Breast epithelium (tissue), 4 donors: Measurements from ENCODE around the gene DNAJB5. TPM values are rescaled to one million over a fixed set of nuclear protein-coding genes. Genes with fewer than 3 reads are reported as not detected.
A peak's percentile ranks its signal among the peaks of the same experiment; 100 is the strongest.

ENCODE experiments used
- DNase-seq, 2 donors: peaks; one replicate each; pipeline ENCODE4 v3.0.0-alpha.2; 2019; ENCODE audit warnings: low spot score in 2 of 2
- H3K27ac ChIP-seq, 2 donors: fragments of 200-600 bp; sonication (generic) in 1 of 2; one replicate each; pipeline ENCODE4 v1.5.1; 2016 to 2019; ENCODE audit warnings: mild to moderate bottlenecking in 1 of 2
- H3K27me3 ChIP-seq, 2 donors: fragments of 200-600 bp; sonication (generic) in 1 of 2; one replicate each; pipeline versions ENCODE4 v1.5.1 to v1.6.0; 2017 to 2019; ENCODE audit warnings: control low read depth in 1 of 2, mild to moderate bottlenecking in 1 of 2
- H3K36me3 ChIP-seq: fragments of 200-600 bp; one replicate; pipeline ENCODE4 v1.5.1; 2019
- H3K4me1 ChIP-seq, 2 donors: fragments of 200-600 bp; sonication (generic); one replicate each; pipeline ENCODE4 v1.5.1; 2016 to 2019; ENCODE audit warnings: control low read depth in 1 of 2
- H3K4me3 ChIP-seq, 3 donors: fragments of 200-600 bp; sonication (generic); 1 replicate in 2 of 3; 2 replicates in 1 of 3; pipeline ENCODE4 v1.5.1; 2016 to 2019; ENCODE audit warnings: mild to moderate bottlenecking in 3 of 3, moderate library complexity in 2 of 3
- H3K9me3 ChIP-seq, 2 donors: fragments of 200-600 bp; sonication (generic) in 1 of 2; one replicate each; pipeline ENCODE4 v1.5.1; 2016 to 2019; ENCODE audit warnings: control low read depth in 1 of 2
- CTCF ChIP-seq, 3 donors: fragments of 450-650 bp; IDR thresholded peaks; one replicate each; pipeline ENCODE4 v1.5.1; 2016 to 2017; ENCODE audit warnings: antibody characterized with exemption in 3 of 3, mild to moderate bottlenecking in 3 of 3, moderate library complexity in 3 of 3
- POLR2A ChIP-seq: fragments of 450-650 bp; IDR thresholded peaks from one replicate; pipeline ENCODE4 v1.6.1; 2016; ENCODE audit warnings: antibody characterized with exemption, mild to moderate bottlenecking, moderate library complexity
- POLR2AphosphoS5 ChIP-seq, 3 donors: sonication (generic); formaldehyde crosslinking; IDR thresholded peaks; one replicate each; pipeline ENCODE4 v1.6.1; 2017; ENCODE audit warnings: antibody characterized with exemption in 3 of 3
- intact Hi-C: fragments of 100-400 bp; cut with DNase I; formaldehyde crosslinking; loops from one replicate; pipeline ENCODE4 v1.15.1; 2023; ENCODE audit warnings: low total_unique reads
- total RNA-seq, 3 donors: library from RNA; depleted of rRNA; stranded (reverse); fragments of >200 nt; gene quantifications; one replicate each; pipeline ENCODE4 v1.1.0, GENCODE V29; 2016

Gene DNAJB5
- total RNA-seq, 3 donors from 2014 or later = 5.4 to 9.0 (median 6.9) TPM

GRCh38 chr9:34994260-34994899, 4.8 kb downstream of the DNAJB5 start:
- Histone ChIP-seq H3K4me3 (no peak overlapping the region), H3K9me3 (no peaks in the 10 kb centered on the region), H3K27ac (peak overlapping the region; percentile 78 to 95), H3K4me1 (peaks cover 0 to 3% of the 10 kb centered on the region in 2 donors), H3K27me3 (no peaks in the 10 kb centered on the region), H3K36me3 (no peaks in the 10 kb centered on the region)
- intact Hi-C loops = no loop called here
- DNase-seq = no peak
- no peak for TF ChIP-seq POLR2A
- peak in 2 of 3 donors; percentile 44 to 48 for TF ChIP-seq CTCF (IDR thresholded peaks at IDR 0.05)

- no peak for TF ChIP-seq POLR2AphosphoS5 (IDR thresholded peaks at IDR 0.05)
- TF ChIP-seq POLR2A = no peak
- no peak for TF ChIP-seq CTCF (IDR thresholded peaks at IDR 0.05)
- DNase-seq = no peak
- Histone ChIP-seq H3K4me3 (no peak overlapping the region), H3K9me3 (no peaks in the 10 kb centered on the region), H3K27me3 (no peaks in the 10 kb centered on the region), H3K4me1 (peaks cover 0 to 3% of the 10 kb centered on the region in 2 donors), H3K36me3 (no peaks in the 10 kb centered on the region), H3K27ac (peak overlapping the region; percentile 78 to 95)
- intact Hi-C loops = no loop called here
Observed at GRCh38 chr9:34994900-34995669, 5.5 kb downstream of the DNAJB5 start.

DNA sequence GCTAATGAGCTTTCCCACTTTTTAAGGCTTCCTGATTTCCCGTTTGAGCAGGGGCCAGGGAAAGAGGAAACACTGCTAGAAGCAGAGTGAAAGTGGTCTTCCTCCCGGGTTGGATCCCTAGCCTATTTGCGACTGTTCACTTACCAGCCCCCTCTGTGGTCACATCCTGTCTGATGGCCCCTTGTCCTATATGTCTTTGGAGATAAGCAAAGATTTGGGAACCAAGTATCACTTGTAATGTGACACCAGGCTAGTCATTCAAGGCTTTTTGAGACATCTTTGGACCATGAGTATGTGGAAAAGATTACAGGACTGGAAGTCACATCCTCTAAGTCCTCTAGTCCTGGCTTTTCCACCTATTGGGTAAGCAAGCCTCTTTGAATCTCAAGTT, 6.1 kb downstream of the DNAJB5 start:
- Histone ChIP-seq H3K9me3 (no peaks in the 10 kb centered on the region), H3K36me3 (no peaks in the 10 kb centered on the region), H3K4me3 (no peak overlapping the region), H3K4me1 (no peaks in the 10 kb centered on the region), H3K27ac (peak overlapping the region in 1 of 2 donors; percentile 95), H3K27me3 (no peaks in the 10 kb centered on the region)
- intact Hi-C loops = no loop called here
- no peak for TF ChIP-seq POLR2AphosphoS5 (IDR thresholded peaks at IDR 0.05)
- no peak for TF ChIP-seq CTCF (IDR thresholded peaks at IDR 0.05)
- no peak for TF ChIP-seq POLR2A
- DNase-seq = no peak

DNA sequence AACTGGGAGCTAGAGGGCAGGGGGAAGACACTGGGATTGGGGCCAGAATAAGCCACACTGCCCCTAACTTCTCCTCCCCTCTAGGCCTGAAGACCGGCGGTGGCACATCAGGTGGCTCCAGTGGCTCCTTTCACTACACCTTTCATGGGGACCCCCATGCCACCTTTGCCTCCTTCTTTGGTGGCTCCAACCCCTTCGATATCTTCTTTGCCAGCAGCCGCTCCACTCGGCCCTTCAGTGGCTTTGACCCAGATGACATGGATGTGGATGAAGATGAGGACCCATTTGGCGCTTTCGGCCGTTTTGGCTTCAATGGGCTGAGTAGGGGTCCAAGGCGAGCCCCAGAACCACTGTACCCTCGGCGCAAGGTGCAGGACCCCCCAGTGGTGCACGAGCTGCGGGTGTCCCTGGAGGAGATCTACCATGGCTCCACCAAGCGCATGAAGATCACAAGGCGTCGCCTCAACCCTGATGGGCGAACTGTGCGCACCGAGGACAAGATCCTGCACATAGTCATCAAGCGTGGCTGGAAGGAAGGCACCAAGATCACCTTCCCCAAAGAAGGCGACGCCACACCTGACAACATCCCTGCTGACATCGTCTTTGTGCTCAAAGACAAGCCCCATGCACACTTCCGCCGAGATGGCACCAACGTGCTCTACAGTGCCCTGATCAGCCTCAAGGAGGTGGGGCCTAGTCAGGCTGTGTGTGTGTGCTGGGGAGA, 6.8 kb downstream of the DNAJB5 start:
- Histone ChIP-seq H3K36me3 (no peaks in the 10 kb centered on the region), H3K4me1 (no peaks in the 10 kb centered on the region), H3K27ac (no peak overlapping the region), H3K4me3 (no peak overlapping the region), H3K9me3 (no peaks in the 10 kb centered on the region), H3K27me3 (no peaks in the 10 kb centered on the region)
- no peak for DNase-seq
- TF ChIP-seq POLR2A = no peak
- TF ChIP-seq POLR2AphosphoS5 (IDR thresholded peaks at IDR 0.05) = no peak
- no peak for TF ChIP-seq CTCF (IDR thresholded peaks at IDR 0.05)
- intact Hi-C loops = no loop called here

GRCh38 chr9:34996905-34997279, 7.3 kb downstream of the DNAJB5 start:
- TF ChIP-seq POLR2AphosphoS5 (IDR thresholded peaks at IDR 0.05) = no peak
- no peak for TF ChIP-seq CTCF (IDR thresholded peaks at IDR 0.05)
- no peak for TF ChIP-seq POLR2A
- Histone ChIP-seq H3K36me3 (no peaks in the 10 kb centered on the region), H3K4me1 (no peaks in the 10 kb centered on the region), H3K9me3 (no peaks in the 10 kb centered on the region), H3K4me3 (no peak overlapping the region), H3K27ac (no peak overlapping the region), H3K27me3 (no peaks in the 10 kb centered on the region)
- intact Hi-C loops = no loop called here
- DNase-seq = no peak
